ENCODE measurements around the gene CYP2W1.

Gene CYP2W1

GRCh38 chr7:974820-975681 is 7.9 kb upstream of the CYP2W1 start, which contains the start of gene COX19 (continued):
- TF ChIP-seq ZNF610 (tag by site-specific recombination; IDR thresholded peaks at IDR 0.05; ENCODE audit: borderline replicate concordance) (no peak), ZNF600 (tag by site-specific recombination; IDR thresholded peaks at IDR 0.05) (0 out of 2 replicates have a peak, but pooled peaks have one; percentile 27), ZNF626 (tag by site-specific recombination; IDR thresholded peaks at IDR 0.05) (no peak), CTCF (tag by site-specific recombination; IDR thresholded peaks at IDR 0.05) (no peak), ZNF23 (tag by site-specific recombination; IDR thresholded peaks at IDR 0.05; ENCODE audit: borderline replicate concordance) (no peak), ZBTB20 (tag by site-specific recombination; IDR thresholded peaks at IDR 0.05) (peak; percentile 80), OVOL3 (tag by site-specific recombination; IDR thresholded peaks at IDR 0.05) (no peak), PBX3 (CRISPR knock-in tag; IDR thresholded peaks at IDR 0.05) (peak; percentile 45; the same call in 1 of the 2 replicates), SP3 (tag by site-specific recombination; IDR thresholded peaks at IDR 0.05) (peak; percentile 67), ZNF701 (tag by site-specific recombination; IDR thresholded peaks at IDR 0.05) (no peak), ZNF302 (tag by site-specific recombination; IDR thresholded peaks at IDR 0.05; ENCODE audit: low read depth) (no peak), ZNF777 (tag by site-specific recombination; IDR thresholded peaks at IDR 0.05; ENCODE audit: borderline replicate concordance) (no peak), PRDM10 (tag by site-specific recombination; IDR thresholded peaks at IDR 0.05) (no peak), ZNF366 (tag by site-specific recombination; conservative IDR thresholded peaks at IDR 0.05) (no peak), PRDM1 (tag by site-specific recombination; IDR thresholded peaks at IDR 0.05) (no peak), ZNF138 (tag by site-specific recombination; IDR thresholded peaks at IDR 0.05; ENCODE audit: borderline replicate concordance) (no peak), ZNF121 (tag by site-specific recombination; IDR thresholded peaks at IDR 0.05) (no peak), GLIS1 (tag by site-specific recombination; IDR thresholded peaks at IDR 0.05) (no peak), BCL11A (tag by site-specific recombination; IDR thresholded peaks at IDR 0.05; ENCODE audit: low read depth) (no peak), ZNF416 (tag by site-specific recombination; IDR thresholded peaks at IDR 0.05) (no peak), ZNF221 (tag by site-specific recombination; IDR thresholded peaks at IDR 0.05; ENCODE audit: borderline replicate concordance) (no peak), PRDM4 (tag by site-specific recombination; IDR thresholded peaks at IDR 0.05) (0 out of 2 replicates have a peak, but pooled peaks have one; percentile 29), FEZF1 (tag by site-specific recombination; IDR thresholded peaks at IDR 0.05) (no peak), KLF7 (tag by site-specific recombination; IDR thresholded peaks at IDR 0.05; ENCODE audit: borderline replicate concordance) (no peak), ZBTB44 (tag by site-specific recombination; IDR thresholded peaks at IDR 0.05) (0 out of 2 replicates have a peak, but pooled peaks have one; percentile 44), ZNF404 (tag by site-specific recombination; IDR thresholded peaks at IDR 0.05) (no peak), ZNF133 (tag by site-specific recombination; IDR thresholded peaks at IDR 0.05) (no peak), ZNF266 (tag by site-specific recombination; IDR thresholded peaks at IDR 0.05; ENCODE audit: low read depth) (no peak), ZNF596 (tag by site-specific recombination; IDR thresholded peaks at IDR 0.05) (no peak), ZFP69B (tag by site-specific recombination; IDR thresholded peaks at IDR 0.05) (no peak)

All from HEK293 (cell line).